ENCODE results near the gene ENOPH1.
"Not testable (repeated sequence)": the region's sequence is repeated elsewhere in the genome, so short reads cannot be mapped to it uniquely, and the experiment has no call there.

The ENOPH1 gene

DNA sequence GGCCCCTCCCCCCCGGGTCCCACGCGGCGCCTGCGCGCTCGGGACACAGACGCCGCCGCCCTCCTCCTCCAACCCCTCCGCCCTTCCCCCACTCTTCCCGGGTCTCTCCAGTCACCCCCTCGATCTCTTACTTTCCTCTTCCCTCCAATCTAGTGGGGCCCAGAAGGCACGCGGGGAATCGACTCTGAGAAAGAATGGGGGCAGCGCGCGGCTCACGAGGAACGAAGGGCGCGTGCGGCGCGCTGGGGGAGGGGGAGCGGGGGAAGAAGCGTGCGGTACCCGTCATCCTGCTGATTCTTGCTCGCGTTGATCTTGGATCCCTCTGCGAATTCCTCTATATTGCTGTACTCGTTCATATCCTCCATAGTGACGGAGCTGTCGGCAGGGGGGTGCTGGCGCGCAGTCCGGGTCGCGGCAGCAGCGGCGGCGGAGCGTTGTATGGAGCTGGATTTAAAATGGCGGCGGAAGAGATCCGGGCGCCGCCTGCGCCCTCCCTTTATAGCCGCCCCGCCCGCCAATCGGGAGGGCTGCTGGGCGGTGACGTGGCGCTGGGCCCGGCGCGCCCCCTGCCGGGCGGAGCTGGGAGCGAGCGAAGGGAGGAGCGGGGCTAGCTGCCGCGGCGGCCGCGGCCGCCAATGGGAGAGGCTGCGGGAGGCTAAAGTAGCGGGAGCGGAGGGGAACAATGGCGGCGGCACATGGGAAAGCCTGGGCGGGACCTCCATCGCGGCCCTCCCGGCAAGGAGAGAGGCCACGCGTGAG is 1.2 kb upstream of the ENOPH1 start:
- no peak for FAIRE-seq

DNA sequence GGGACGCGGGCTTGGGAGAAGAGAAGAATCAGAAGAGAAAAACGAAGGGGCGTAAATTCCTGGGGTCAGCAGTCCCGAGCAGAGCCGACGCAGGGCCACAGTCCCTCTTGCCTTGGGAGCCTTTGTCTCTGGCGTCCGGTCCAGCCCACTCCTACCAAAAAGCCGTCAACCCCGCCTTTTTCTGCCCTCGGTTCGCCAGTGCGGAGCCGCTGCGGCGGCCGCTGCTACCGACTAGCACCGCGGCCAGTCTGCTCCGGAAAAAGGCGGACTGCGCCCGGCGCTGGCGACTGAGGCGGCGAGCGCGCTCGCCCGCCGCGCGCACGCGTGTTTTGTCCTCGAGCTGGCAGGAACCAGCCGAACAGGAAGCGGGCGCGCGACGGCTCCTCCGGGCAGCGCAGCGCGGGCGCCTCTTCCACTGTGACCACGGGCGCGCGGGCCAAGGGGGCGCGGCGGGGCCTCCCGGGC is 630 bp upstream of the ENOPH1 start:
- no peak for FAIRE-seq

DNA sequence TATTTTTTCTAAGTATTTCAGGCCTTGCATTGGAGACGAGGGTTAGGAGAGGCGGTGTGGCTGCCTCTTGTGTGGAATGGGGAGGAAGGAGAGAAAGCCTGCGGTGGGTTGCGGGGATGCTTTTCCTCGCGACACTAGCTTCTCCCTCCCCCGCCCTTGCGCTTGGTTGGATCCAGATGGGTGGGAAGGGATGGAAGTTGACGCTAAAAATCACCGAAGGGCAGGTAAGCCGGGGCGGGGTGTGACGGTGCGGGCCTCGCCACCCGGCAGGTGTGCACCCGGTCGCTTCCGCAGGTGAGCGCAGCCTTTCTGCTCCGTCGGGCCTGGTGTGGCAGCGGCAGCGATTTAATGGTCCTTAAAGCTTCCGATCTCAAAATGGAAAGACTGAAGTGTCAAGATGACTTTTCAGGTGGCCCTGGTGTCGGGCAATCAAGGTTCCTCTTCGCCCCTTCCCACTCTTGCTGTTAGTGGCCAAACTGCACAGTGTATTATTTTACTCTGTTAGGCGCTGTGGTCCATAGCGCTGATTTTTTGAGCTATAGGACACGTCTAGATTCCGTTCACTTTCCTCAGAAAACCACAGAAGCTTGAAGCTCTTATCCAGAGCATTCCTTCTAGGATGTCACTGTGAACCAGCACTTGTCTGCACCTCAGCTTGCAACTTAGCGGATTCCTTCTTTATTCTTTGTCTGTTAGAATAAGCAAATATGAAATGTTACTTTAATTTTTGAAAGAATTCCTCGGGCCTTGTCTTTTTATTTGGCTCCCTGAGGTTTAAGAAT is 765 bp downstream of the ENOPH1 start:
- no peak for FAIRE-seq

DNA sequence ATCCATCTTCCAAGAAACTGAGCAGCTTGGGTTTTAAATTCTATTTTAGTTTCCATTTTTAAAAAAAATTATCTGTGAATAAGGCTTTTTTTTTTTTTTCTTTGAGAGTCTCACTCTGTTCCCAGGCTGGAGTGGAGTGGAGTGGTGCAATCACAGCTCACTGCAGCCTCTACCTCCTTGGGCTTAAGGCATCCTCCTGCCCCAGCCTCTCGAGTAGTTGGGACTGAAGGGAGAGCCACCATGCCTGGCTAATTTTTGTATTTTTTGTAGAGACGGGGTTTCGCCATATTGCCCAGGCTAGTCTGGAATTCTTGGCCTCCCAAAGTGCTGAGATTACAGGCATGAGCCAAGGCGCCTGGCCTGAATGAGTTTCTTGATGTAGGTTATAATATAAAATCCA is 1.4 kb downstream of the ENOPH1 start:
- no peak for FAIRE-seq

DNA sequence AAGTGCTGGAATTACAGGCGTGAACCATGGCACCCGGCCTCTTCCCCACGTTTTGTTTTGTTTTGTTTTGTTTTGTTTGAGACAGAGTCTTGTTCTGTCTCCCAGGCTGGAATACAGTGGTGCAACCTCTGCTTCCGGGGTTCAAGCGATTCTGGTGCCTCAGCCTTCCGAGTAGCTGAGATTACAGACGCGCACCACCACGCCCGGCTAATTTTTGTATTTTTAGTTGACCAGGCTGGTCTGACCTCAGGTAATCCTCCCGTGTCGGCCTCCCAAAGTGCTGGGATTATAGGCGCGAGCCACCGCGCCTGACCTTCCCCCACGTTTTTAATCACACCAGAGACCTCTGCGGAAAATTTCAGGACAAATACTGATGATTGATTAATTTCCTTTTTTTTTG is 2.2 kb downstream of the ENOPH1 start:
- FAIRE-seq = no peak

DNA sequence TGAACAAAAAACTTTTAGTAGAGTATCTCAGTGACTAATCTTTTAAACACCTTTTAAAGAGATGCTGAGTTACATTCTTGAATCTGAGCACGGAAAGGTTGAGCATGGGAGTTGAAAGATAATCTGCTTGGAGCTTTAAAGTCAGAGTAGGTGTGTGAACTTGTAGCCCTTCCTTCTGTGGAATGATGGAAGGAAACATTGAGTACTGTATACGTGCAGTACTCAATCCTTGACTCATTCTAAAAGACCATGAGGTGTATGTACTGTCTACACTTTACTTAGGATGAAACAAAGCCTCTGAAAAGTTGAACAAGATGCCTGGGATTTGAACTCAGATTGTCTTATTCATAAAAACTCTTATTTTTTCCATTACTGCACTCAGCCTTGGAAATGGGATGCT is 3.4 kb downstream of the ENOPH1 start:
- FAIRE-seq = no peak

DNA sequence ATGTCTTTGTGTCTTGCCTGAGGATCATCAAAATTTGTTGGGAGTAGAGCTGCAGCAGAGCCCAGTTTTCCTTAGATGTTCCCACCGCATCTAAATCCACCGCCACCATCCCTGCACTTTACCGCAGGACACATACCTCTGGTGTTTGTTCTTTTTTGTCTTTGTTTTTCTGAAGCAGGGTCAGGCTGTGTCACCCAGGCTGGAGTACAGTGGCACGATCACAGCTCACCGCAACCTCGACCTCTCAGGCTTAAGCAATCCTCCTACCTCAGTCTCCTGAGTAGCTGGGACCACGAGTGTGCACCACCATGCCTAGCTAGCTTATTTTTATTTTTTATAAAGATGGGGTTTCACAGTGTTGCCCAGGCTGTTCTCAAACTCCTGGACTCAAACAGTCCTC is 4.6 kb downstream of the ENOPH1 start:
- FAIRE-seq = no peak

DNA sequence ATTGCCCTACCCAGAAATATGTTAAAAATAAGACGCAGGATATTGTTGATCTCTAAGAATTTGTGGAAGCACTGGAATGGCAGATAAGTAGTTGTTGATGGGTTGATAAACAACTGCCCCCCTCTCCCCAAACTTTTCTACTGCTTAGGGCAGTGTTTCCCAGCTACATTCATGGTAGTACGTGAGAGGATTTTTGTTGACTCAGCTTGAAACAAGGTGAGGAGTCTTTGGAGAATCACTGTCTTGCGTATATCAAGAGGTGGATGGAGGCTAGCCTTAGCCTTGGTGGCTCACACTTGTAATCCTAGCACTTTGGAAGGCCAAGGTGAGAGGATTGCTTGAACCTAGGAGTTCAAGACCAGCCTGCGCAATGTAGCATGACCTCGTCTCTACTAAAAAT is 5.7 kb downstream of the ENOPH1 start:
- FAIRE-seq = no peak

DNA sequence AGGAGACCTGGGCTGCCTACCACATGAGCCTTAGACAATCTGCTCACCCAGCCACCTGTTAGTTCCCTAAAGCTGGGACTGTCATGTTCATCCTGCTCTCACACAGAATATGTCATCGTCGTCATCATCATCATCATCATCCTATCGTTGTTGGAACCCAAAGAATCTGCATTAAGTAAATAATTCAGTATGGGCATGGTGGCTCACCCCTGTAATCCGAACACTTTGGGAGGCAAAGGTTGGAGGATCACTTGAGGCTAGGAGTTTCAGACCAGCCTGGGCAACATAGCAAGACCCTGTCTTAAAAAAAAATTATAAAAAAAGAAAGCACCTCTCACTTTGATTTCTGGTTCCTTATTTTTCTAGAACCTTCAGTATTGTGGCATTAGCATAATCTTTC is 6.4 kb downstream of the ENOPH1 start:
- FAIRE-seq = no peak

DNA sequence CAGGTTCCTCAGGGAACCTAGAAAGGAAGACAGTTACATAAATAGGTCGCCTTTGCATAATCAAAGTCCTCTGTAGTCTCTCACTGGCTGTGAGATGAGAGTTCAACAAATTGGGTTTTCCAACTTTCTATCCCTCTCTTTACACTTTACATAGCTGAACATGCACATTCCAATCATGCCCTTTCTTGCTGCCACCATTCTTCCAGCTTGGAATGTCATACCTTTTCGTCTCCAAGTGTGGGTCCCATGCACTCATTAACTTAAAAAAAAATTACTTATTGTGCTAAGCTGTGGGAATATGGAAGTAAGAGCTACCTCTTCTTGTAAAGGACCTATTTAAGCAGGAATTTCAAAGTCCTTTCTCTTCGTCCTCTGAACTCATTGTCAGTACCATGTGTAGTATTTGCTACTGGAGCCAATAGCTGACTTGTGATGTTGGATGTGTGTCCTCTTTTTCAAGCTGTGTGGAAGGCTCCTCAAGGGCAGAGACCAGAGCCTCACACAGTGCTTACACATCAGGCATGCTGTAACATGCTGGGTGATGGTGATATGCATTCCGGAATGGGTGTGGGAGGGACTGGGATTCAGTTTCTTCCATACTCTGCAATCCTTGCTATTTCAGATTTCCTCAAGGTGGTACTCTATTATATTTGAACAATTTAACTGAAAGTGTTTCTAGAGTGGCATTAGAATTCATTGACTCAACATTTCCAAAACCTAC is 7.1 kb downstream of the ENOPH1 start:
- FAIRE-seq = no peak

DNA sequence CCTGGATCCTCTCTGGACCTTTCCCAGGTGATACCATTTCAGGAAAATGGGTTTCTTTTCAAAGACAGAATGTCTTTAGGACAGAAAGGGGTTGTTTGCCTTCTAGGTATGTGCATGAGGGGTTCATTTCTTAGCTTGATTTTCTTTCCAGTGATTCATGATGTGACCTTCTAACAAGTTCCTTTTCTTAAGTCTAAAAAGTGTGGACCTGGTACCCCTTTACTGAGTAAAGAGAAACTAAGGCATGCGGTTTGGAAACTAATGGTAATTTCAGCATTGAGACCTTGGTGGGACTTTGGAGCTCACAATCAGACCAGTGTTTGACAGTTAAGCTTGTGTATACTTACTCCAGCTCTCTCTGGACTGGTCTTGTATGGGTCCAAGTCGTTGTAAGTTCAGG is 8.7 kb downstream of the ENOPH1 start:
- FAIRE-seq = no peak

DNA sequence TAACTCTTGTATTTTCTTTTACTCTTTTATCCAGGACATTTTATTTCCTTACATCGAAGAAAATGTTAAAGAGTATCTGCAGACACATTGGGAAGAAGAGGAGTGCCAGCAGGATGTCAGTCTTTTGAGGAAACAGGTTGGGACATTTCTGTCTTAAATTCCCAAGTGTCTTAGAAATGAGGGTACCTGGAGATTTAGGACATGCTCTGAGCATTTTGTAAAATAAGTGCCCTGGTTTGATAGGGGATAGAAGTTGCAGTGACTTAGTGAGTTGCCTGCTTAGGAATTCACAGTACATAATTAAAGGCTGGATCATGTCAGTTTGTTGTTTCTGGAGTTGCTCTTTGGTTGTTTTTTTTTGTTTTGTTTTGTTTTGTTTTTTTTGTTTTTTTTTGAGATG is 17.5 kb downstream of the ENOPH1 start:
- FAIRE-seq = no peak

DNA sequence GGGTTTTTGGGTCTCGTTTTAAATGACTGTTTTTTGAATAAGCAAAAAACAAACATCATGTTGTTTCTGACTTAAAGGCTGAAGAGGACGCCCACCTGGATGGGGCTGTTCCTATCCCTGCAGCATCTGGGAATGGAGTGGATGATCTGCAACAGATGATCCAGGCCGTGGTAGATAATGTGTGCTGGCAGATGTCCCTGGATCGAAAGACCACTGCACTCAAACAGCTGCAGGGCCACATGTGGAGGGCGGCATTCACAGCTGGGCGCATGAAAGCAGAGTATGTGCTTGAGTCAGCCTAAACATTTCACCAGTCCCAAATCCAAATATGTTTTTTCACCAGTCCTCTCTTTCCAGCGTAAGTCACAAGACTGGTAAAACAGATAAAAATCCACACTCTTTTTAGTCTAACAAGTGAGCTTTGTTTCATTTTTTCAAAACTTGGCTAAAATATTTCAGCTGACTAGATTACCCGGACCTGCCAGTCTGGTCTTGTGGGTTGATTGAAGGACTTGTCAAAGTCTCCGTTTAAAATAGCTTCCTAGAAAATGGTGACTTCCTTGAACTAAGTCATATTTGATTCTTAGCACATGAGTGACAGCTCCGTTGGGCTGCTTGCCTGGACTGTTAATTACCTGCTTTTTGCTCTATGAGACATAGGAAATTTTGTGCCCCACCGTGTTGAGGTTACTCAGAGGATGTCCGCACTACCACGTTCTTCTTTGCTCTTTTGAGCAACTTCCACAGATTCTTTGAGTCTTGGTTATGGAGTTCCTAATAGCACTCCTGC is 20.8 kb downstream of the ENOPH1 start:
- FAIRE-seq = no peak

DNA sequence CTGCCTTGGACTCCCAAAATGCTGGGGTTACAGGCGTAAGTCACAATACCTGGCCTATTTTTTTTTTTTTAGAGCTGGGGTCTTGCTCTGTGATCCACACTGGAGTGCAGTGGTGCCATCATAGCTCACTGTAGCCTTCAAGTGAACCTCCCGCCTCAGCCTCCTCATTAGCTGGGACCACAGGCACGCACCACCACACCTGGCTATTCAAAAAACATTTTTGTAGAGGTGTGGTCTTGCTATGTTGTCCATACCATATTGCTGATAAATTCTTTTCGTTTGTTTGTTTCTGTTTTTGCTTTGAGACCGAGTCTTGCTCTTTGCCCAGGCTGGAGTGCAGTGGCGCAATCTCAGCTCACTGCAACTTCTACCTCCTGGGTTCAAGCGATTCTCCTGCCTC is 21.6 kb downstream of the ENOPH1 start:
- FAIRE-seq = no peak

DNA sequence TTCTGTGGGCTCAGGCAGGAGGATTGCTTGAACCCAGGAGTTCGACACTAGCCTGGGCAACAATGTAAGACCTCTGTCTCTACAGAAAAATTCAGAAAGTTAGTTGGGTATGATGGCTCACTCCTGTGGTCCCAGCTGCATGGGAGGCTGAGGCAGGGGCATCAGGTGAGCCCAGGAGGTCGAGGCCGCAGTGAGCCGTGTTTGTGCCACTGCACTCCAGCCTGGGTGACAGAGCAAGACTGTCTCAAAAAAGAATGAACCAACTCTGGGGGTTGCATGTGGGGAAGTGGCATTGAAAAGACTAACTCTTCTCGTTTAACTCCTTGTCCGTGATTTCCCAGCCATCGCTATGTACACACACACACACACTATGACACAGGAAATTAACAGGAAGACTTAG is 26.9 kb downstream of the ENOPH1 start:
- no peak for FAIRE-seq

DNA sequence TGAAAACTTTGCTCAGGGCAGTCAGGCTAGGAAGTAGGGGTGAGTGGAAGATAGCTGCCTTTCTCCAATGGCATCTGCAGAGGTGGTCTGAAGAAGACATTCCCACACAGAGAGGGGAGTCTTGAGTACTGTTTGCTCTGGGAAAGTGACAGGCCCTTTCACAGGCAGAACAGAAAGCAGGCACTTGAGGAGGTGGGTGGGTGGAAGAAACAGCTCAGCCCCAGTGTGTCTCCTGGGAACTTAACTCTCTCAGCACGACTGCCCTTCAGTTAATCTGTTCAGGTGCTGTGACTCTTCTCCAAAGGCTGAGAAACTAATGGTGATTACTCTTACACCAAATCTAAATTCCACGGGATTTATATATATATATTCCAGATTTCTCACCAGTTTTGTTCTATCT is 28.3 kb downstream of the ENOPH1 start:
- no peak for FAIRE-seq

DNA sequence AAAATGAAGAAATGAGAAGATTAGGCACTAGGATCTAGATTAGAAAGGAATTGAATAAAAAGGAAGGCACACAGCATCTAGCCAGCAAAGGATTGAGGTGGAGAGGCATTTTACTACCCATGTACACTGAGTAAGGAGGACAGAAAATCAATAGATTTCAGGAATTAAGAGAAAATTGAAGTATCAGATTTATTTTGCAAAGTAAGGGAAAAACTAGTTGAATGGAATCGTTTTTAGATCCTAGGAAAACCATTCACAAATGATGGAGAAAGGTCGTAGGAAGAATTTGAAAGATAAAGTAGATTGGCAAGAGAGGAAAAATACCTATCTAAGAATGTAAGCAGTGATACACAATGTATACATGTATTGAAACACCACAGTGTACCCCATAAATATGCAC is 31.3 kb downstream of the ENOPH1 start:
- no peak for FAIRE-seq

DNA sequence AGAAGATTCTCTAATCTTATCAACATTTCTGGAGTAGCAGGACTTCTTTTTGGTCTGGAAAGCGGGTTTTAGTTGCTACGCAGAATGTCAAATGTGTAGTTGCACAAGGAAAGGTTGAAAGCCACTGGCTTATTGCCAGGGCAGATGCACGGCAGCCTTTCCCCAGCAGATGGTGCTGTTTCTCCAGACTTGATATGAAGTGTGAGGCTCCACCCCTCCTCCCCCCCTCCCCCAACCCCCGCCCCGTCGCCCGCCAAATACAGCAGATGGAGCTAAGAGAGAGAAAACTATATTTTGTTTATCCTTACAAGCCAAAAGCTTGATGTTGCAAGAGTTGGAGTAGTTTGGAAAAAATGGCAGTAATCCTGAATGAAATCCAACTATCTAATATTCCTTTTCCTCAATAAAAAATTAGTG is 32.0 kb downstream of the ENOPH1 start:
- no peak for FAIRE-seq

DNA sequence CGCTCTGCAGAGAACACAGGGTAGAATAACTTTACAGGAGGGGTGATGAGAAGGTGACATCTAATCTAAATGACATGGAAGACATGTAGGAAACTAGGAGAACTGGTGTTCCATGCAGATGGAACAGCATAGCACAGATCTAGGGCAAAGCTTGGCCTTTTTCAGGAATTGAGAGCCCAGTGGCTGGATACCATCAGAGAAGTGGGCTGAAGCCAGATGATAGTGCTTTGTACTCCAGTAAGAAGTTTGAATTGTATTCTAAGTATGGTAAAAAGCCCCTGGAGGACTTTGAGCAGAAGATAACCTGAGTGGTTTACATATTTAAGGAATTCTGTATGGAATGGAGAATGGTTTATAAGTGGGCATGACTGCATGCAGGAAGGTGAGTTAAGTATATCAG is 32.8 kb downstream of the ENOPH1 start:
- no peak for FAIRE-seq

DNA sequence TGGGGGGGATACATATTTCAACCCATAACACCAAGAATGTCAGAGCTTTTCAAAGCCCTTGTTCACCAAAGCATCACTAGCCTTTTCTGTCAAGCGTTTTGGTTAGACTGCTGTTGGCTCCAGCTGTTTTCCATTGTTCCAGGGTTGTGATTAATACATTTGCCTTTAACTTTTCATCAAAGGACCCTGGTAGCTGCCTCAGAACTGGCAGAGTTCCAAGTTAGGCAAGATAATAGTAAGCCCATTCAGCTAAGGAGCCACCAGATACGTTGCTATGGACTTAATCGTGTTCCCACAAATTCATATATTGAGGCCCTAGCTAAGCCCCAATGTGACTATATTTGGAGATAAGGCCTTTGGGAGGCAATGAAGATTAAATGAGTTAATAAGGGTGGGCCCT is 37.1 kb downstream of the ENOPH1 start:
- no peak for FAIRE-seq

DNA sequence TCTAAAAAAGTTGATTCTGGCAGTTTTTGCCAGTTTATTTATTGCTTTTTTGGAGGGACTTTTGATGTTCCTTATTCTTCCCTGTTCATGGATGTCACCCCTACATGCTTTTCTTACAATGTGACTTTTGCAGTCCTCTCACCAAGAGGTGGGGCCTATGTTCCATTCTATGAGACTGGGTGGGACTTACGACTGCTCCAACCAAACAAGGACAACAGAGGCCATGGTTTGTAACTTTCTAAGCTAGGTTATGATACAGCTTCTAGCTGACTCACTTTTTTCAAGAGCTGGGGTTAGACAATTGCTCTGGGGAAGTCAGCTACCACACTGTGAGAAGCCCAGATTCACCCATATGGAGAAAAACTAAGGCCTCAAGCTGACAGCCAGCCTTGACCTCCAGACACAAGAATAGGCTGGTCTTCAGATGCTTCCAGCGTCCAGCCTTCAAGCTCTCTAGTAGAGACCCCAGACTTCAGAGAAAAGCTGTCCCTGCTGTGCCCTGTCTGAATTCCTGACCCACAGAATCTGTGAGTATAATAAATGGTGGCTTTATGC is 39.5 kb downstream of the ENOPH1 start:
- FAIRE-seq = no peak

DNA sequence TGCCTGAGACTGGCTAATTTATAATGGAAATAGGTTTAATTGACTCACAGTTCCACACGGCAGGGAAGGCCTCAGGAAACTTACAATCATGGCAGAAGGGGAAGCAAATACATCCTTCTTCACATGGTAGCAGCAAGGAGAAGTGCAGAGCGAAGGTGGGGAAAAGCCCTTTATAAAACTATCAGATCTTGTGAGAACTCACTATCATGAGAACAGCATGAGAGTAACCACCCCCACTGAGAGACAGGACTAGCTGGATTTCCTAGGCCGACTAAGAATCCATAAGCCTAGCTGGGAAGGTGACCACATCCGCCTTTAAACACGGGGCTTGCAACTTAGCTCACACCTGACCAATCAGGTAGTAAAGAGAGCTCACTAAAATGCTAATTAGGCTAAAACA is 42.7 kb downstream of the ENOPH1 start:
- not testable (repeated sequence) for FAIRE-seq

All from colon (tissue), 2 donors.